ENCODE data around the gene S100A8. TPM values are rescaled to one million over a fixed set of nuclear protein-coding genes. Genes with fewer than 3 reads are reported as not detected.

S100A8 gene
- total RNA-seq, 1 experiment from 2014 or later = not detected

DNA sequence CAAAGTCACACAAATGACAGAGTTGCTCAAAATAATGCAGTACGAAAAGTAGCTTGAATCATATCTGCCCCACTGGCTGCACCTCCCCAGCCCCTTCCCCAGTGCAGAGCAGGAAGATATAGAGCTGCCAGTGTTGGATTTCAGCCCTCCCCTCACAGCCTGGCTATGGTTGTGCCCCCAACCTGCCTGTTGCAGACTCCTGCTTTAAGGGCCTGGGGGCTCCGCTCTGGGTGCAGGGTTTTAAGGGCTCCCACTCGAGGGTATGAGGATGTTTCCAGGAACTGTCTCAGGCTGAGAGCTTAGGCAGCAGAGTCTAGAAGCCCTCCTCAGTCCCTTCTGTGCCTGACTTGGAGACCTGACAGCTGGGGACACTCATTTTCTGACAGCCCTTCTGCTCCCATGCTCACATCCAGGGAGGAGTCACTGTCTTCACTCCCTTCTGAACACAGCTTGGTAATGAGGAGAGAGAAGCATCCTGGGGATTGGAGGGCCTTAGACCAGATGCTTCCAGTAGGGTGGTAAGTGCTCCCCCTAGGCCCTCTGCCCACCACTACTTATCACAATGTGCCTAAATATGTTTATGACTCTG is 28.6 kb downstream of the S100A8 start:
- DNase-seq (ENCODE audit: low spot score) = no peak

DNA sequence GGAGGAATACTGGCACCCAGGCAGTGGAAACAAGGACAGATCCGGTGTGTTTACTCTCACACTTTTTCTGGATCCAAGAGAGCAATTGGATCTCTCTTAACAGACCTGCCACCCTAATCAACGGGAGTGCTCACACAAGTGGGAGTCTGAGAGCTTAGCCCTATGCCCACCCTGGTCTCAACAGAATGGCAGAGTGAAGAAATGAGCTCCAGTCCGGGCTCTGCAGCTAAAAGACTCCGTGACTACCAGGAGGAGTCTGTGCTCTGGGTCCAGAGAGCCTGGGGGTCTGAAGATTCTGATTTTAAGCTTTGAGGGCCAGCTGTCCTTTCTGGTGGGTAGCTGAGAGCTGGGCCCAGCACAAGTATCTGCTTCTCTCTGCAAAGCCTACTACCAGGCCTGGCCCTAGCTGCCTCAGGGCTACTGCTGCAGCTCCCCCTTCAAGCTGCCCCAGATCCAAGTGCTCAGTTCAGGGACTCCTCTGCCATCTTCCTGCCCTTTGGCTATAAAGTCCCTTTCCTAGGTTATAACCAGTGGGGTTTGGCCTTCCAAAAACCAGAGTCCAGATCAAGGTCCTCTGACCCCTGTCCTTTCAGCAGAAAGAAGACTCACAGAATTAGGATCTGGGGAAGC is 29.3 kb downstream of the S100A8 start:
- no peak for DNase-seq (ENCODE audit: low spot score)

DNA sequence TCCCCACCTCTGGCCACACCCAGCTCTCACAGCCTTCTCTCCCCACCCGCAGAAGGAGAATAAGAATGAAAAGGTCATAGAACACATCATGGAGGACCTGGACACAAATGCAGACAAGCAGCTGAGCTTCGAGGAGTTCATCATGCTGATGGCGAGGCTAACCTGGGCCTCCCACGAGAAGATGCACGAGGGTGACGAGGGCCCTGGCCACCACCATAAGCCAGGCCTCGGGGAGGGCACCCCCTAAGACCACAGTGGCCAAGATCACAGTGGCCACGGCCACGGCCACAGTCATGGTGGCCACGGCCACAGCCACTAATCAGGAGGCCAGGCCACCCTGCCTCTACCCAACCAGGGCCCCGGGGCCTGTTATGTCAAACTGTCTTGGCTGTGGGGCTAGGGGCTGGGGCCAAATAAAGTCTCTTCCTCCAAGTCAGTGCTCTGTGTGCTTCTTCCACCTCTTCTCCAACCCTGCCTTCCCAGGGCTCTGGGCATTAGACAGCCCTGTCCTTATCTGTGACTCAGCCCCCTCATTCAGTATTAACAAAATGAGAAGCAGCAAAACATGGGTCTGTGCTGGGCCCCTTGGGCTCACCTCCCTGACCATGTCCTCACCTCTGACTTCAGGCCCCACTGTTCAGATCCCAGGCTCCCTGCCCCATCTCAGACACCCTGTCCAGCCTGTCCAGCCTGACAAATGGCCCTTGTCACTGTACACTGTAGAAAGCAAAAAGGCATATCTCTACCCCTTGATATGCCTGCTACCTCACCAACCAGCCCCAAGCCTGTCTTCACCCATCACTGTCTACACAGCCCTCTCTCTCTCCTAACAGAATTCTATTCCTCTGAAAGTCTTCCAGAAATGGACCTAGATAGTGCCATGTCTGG is 30.0 kb downstream of the S100A8 start:
- no peak for DNase-seq (ENCODE audit: low spot score)

DNA sequence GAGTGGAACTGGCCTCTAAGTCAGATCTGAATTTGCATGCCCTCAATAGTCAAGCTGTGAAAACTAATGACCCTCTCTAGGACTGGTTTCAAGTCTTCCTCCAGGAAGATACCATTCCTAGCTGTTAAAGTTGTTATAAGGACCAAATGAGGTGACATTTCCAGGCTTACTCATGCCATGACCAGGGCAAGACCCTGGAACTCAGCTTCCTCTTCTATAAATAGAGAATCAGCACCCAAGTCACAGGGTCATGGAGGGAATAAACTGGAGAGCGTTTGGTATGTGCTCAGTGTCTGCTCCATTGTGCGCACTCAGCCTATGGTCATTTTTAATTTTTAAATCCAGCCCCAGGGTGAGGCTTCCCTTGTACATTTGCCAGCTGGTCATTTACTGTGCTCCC is 30.7 kb downstream of the S100A8 start:
- no peak for DNase-seq (ENCODE audit: low spot score)

DNA sequence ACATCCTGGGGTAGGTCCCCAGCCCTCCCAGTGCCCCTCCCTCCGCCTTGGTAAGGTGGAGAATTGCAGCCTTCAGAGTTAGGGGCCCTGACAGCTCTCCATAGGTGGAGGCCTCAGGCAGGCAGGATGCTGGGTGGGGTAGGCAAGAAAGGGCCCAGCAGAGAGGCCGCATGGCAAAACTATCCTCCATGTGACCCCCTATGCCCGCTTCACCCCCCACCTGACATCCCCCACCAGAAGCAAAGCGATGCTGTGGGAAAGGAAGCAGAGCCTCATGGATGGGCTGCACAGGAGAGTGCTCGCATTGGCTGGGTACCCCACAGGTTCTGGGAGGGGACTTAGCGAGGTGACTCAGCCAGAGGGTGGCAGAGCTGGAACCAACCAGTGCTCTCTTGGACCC is 31.6 kb downstream of the S100A8 start:
- DNase-seq (ENCODE audit: low spot score) = no peak

DNA sequence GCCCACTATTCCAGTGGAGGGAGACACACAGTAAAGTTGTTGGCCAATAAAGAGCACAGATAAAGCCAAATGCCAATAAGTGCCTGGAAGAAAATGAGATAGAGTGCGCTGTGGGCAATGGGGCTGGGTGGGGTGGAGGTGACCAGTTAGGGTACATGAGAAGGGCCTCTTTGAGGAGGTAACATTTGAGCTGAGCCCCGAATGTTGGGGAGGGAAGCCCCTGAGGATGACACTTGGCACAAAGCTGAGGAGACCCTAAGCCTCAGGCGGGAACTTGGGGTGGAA is 32.2 kb downstream of the S100A8 start:
- DNase-seq (ENCODE audit: low spot score) = no peak

DNA sequence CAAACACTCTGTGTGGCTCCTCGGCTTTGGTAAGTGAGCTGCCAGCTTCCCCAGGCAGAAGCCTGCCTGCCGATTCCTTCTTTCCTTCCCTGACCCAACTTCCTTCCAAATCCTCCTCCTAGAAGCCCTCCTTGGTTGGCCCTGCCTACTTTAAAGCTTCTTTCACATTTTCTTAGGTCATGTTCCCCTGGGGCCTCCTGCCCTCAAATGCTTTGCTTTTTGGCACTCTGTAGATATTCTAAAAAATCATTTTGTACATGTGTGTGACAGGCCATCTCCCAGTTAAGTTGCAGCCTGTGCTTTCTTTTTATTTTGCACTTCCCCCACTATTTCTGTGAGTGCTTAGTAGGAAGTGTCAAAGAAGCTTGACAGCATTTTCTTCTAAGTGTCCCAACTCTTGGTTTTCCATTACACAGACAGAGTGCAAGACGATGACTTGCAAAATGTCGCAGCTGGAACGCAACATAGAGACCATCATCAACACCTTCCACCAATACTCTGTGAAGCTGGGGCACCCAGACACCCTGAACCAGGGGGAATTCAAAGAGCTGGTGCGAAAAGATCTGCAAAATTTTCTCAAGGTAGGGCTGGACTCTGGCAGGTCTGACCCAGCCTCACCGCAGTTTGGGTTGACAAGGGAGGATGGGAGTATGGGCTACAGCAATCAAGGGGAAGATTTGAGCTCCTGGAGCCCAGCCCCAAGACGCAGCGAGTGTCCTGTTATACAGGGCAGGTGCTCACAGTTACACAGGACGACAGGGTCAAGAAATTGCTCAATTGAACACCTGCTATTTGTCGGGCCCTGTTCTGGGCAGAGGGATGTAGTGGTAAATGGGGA is 32.8 kb downstream of the S100A8 start, which contains the start of gene S100A9:
Gene S100A9 (plus strand): TSS at position 2 of the 838 bp plus-strand sequence. CDS start 430 bp downstream, at position 432.
- no peak for DNase-seq (ENCODE audit: low spot score)

DNA sequence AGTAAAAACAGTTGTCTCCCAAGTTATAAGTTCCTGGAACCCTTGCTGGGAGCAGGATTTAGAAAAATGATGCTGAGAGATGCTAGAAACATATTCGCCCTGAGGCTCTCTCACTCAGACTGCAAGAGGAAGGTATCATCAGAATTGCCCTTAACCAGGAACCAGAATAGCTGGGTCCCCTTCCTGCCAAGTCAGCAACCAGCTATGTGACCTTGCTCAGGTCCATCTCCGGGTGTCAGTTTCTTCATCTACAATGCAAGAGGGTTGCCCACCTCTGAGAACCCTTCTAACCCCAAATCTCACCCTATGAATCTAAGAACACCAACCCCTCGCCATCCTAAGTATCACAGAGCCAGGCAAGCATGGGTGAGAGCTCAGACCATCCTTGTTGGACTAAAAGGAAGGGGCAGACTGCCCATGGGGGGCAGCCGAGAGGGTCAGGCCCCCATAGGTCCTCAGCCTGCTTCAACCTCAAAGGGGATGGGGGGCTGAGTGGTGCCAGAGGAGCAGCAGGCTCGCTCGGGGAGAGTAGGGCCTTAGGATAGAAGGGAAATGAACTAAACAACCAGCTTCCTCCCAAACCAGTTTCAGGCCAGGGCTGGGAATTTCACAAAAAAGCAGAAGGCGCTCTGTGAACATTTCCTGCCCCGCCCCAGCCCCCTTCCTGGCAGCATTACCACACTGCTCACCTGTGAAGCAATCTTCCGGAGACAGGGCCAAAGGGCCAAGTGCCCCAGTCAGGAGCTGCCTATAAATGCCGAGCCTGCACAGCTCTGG is 33.6 kb downstream of the S100A8 start:
- no peak for DNase-seq (ENCODE audit: low spot score)

DNA sequence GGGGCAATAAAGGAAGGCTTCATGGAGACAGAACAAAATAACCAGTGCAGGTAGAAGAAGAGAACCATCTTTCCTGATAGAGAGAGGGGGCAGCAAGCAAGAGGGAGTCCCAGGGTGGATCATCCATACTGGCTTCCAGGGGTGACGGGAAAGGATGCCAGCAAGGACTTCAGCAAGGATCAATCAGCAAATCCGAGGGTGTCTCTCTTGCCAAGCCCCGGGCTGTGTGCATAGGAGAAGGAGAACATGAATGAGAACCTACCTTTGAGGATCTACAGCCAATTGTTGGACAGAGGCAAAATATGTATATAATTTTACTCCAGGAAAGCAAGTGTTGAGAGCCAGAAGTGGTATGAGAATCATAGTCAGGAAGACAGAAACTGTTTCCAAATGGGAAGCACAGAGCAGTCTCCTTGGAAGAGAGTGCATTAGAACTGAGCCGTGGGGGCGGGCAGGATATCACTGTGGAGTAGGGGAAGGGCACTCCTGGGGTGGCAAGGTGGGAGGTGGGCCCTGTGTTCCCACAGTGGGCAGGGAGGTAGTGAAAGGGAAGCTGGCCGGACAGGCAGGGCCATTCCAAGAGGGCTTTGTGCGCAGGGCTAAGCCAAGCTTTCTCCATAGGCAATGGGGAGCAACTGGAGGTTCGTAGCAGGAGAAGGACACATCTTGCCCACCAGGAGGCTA is 34.3 kb downstream of the S100A8 start:
- DNase-seq (ENCODE audit: low spot score) = no peak

DNA sequence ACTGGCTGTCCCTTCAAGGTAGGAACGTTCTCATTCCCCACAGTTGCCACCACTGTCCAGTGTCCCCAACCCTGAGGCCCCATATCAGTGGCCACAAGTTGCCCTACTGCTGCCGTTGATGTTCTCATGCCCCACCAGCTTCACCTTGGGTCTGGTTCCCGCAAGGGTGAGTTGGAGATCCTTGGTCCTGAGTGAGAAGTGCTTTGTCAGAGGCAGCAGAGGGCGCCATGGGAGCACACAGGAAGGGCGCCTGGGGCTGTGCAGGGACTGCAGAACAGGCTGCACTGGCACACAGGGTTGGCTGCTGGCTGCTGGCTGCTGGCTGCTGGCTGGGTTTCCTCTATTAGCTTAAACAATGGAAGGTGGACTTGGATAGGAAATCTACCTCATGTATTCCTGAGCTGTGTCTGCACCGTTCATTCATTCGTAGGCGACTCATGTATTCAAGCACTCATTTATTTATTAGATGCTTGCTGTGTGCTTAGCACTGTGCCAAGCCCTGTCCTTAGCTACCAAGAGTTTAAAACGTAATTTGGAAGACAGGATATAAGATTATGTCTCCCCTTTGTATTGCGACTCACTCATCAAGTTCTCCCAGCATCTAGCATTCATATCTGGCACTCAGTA is 35.3 kb downstream of the S100A8 start:
- DNase-seq (ENCODE audit: low spot score) = peak; percentile 76

DNA sequence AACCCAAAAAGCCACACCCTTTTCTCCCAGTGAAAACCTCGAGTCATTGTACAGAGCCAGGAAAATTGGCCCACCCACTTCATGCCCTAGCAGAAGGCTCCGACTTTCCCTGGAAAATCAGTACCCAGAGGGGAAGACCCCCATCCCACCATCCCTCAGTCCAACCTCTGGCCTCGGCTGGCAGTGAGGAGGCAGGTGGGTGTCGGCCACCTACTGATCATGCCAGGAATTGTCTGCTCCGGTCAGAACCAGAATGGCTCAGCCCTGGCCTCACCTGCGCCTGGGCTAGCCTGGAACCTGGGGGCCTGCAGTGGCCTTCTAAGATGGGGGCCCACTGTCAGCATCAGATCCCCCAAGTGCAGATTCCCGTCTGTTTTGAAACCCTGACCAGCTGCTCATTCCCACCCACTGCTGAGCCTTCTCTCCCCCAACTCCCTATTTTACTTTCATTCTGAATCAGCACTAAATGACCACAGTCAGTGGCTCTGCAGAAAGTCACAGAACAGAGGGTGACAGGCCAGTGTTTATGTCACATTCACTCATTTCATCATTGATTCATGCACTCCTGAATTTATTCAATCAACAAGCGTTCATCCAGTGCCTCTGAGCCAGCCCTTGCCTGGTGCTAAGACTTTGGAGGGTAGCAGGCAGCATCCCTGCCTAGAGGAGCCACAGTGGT is 36.2 kb downstream of the S100A8 start:
- DNase-seq (ENCODE audit: low spot score) = no peak

DNA sequence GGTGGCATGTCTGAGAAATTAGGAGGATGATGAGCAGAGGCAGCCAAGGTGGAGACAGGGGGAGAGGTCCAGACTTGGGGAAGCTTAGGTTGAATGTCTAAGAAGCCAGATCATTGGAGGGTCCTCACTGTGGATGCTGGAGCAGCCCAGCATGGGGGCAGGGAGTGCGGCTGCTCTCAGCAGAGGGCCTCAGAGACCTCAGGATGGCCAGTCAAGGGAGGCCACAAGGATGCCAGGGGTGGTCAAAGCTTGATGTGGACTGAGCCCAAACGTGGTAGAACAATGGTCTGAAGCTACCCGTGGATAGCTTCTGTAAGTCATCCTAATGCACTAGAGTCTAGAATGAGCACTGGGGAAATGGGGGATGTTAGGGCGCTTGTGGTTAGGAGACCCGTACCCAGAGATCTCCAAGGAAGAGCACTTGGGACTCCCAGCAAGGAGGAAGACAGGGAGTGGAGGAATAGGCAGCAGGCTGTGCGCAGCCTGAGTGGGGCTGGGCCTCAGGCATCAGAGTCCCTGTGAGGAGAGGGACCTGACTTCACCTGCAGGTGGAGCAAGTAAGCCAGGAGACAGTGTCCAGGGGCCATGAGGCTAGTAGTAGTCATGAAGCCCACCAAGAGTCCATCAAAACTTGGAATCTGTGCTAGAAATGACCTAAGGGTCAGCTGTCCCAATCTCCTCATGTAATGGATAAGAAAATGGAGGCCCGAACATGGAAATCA is 37.5 kb downstream of the S100A8 start:
- DNase-seq (ENCODE audit: low spot score) = peak; percentile 36

DNA sequence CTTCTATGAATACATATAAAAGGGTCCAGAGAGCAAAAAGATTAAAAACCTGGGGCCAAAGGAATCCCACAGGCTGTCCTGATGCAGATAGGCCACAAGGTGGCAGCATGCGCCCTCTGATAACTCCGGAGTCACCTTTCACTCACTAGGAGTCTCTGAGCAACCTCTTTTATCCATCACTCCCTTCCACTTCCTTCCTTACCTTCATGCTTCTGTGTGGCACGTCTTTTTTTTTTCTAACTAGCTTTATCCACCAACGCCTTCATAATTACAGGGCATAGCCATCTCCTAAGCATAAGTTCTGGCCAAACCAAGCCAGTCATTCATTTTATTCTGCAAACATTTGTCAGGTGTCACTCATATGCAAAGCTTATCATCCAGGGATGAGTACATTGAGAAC is 38.4 kb downstream of the S100A8 start:
- DNase-seq (ENCODE audit: low spot score) = peak; percentile 67

DNA sequence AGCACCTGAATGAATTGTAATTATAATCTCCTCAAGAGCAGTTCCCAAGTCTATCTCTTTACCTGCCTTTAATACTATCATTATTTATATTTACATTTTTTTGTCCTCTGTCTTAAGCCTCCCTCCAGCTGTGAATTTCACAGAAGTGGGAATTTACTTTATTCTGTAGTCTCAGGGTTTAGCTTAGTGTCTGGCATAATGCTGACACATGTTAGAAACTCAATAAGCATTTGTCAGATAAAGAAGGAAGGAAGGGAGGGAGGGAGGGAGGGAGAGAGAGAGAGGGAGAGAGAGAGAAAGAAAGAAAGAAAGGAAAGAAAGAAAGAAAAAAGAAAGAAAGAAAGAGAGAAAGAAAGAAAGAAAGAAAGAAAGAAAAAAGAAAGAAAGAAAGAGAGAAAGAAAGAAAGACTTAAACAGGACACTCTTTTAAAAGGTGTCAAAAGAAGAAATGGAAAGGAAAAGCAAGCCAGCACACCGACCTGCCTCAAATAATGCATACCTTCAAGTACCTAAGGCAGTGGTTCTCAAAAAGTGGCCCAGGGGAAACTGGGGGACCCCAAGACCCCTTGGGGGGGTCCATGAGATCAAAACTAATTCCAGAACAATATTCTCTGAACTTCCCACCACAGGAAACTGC is 40.4 kb downstream of the S100A8 start:
- no peak for DNase-seq (ENCODE audit: low spot score)

DNA sequence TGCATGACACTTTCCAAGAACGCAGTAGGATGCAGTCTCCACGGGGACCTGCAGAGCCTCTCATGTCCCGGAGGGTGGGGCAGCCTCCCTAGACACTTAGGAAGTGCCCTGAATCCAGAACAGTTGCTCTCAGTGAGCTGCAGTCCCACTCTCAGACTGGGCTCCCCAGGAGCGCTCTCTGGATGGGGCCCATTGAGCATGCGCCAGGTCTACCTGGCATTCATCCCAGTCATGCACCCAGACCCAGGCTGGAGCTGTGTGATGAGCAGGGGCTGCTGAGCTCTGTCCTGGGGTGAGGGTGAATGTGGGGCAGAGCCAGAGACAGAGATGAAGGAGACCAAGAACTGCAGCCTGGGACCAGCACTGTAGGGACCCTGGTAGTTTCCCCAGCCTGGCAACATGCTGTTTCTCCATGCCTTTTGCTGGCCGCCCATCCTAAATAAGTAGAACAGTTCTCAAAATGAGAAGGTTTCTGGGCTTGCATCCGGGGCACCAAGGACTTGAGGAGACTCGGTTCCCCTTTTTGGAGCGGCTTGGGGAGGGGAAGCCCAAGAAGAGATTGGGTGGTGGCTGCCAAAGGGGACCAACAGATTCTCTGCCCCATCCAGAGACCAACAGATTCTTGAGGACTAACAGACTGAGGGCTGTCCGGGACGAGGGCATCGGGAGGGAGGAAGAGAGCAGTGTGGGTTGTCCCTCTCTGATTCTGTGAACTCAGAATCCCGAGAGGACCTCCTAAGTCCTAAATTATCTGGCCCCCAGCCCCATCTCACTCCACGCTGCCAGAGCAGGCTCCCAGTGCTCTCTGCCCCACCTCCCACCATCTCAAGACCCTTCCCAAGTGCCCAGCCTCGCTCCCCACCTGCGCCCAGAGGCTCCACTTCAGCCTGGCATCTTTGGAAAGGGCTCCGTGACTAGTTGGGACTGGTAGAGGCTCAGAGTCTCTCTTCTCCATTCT is 41.2 kb downstream of the S100A8 start:
- DNase-seq (ENCODE audit: low spot score) = no peak

DNA sequence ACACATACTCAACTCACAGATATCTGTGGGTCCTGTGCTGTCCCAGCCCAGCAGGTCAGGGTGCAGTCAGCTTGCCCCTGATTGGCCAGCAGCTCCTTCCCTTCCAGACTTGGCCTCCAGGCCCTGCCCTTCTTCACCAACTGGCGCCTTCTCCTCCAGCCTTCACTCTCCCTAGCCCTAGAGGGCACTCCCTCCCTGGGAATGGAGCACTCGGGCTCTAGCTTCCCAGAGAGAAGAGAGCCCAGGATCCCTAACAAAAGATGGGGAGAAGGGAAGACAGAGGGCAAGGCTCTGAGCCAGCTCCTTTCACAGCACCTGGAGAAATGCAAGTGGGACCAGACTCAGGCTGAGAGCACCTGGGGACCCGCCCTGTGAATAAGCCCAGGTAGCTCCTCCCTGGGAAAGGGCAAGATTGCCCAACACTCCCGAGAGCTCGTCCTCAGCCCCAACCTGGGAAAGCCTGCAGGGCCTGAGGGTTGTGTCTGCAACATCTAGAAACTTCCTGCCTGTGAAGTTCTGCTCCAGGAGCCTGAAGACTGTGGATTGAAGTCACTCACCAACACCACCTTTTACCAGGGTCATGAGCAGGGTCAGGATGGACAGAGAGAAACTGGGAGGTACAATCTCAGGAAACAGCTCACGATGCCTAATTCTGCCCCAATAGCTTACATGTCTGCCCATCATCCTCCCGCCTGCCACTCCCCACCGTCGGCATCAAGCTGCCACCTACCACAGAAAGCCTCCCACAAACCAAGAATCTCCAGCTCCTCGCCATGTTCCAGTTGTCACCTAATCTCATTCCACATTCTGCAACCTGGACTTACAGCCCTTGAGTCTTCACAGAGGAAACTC is 42.1 kb downstream of the S100A8 start, which contains the start of gene PGLYRP4:
Gene PGLYRP4 (minus strand): TSS at position 331 of the 852 bp plus-strand sequence. CDS start 909 bp downstream, outside the sequence.
- DNase-seq (ENCODE audit: low spot score) = no peak
